Heart left ventricle (tissue), 13 donors: ENCODE data around the gene EMP2.

Experiments used
- CTCF ChIP-seq, 12 donors: fragments of 200-600 bp; sonication (generic) in 4 of 12; IDR thresholded peaks; one replicate each; pipeline versions ENCODE4 v1.5.0 to v1.8.0; 2018 to 2022; ENCODE audit warnings: antibody characterized with exemption in 12 of 12, mild to moderate bottlenecking in 5 of 12
- POLR2A ChIP-seq, 2 donors: fragments of 450-650 bp; IDR thresholded peaks; one replicate each; pipeline ENCODE4 v1.6.1; 2017; ENCODE audit warnings: antibody characterized with exemption in 2 of 2, mild to moderate bottlenecking in 2 of 2, moderate library complexity in 2 of 2
- donor health status: ischemic (EF 13 %, LVEDD 7.1; RV severe dilation, severe dysfunction).
- donor health status: DM: no; HTN: yes; CAD: no.
- donor health status: DM: no; HTN: no; CAD: no.
- donor health status: ischemic (EF 25% LVEDD 6.9; RV normal size, moderate dysfunction).
- donor health status: ischemic (EF 25% LVEDD 5.7; RV mildly dilated, moderate dysfunction).
- donor health status: ischemic (EF 35%, LVEDD 5.7; RV mildly dilated, moderate dysfunction).
- donor health status: nonischemic (EF 11% LVEDD 7.7; RV severe dilation, severe dysfunction).
- donor health status: DM: yes; HTN: yes; CAD: no.
- donor health status: PGD.
- donor health status: ischemic (EF 29% LVEDD 5.4; RV normal size, mild dysfunction).
- donor health status: nonischemic (EF 23%, LVEDD 6.1; RV moderate dilation, normal function).

- TF ChIP-seq CTCF (IDR thresholded peaks at IDR 0.05): no peak
- no peak for TF ChIP-seq POLR2A (IDR thresholded peaks at IDR 0.05)
These were observed 30.2 kb upstream of the EMP2 start for GRCh38 chr16:10610499-10611184.
